ENCODE data around the gene POP7. TPM values are rescaled to one million over a fixed set of nuclear protein-coding genes. Genes with fewer than 3 reads are reported as not detected.

The POP7 gene
- total RNA-seq, 1 donor from 2014 or later, result 67.9 TPM

GRCh38 chr7:100719523-100720278 is 13.8 kb downstream of the POP7 start:
- no peaks in the 10 kb centered on the region for H3K4me1 Mint-ChIP-seq
- DNase-seq (ENCODE audit: low read depth, low spot score), result no peak
- peaks cover 71% of the 10 kb centered on the region for H3K27me3 Mint-ChIP-seq (ENCODE audit: low read depth)
- peaks cover 9% of the 10 kb centered on the region for H3K9me3 Mint-ChIP-seq
- H3K36me3 Mint-ChIP-seq (ENCODE audit: low read depth), result peaks cover 8% of the 10 kb centered on the region
- peak overlapping the region; percentile 41 for H3K4me3 Mint-ChIP-seq
- TF ChIP-seq CTCF (conservative IDR thresholded peaks at IDR 0.05), result no peak
- H3K27ac Mint-ChIP-seq (ENCODE audit: unreplicated experiment), result no peak overlapping the region

GRCh38 chr7:100720279-100720670 is 14.4 kb downstream of the POP7 start, which contains the start of gene EPO:
Gene EPO (plus strand): TSS chr7:100720468. CDS start chr7:100720981, 513 bp downstream.
- Mint-ChIP-seq H3K36me3 (ENCODE audit: low read depth) (peaks cover 8% of the 10 kb centered on the region), H3K27me3 (ENCODE audit: low read depth) (peaks cover 74% of the 10 kb centered on the region), H3K4me1 (no peaks in the 10 kb centered on the region), H3K4me3 (peak within 1 kb of the TSS; percentile 41), H3K9me3 (peaks cover 9% of the 10 kb centered on the region), H3K27ac (ENCODE audit: unreplicated experiment) (no peak within 1 kb of the TSS)
- DNase-seq (ENCODE audit: low read depth, low spot score), result no peak
- no peak for TF ChIP-seq CTCF (conservative IDR thresholded peaks at IDR 0.05)

GRCh38 chr7:100720671-100721504 is 15.0 kb downstream of the POP7 start:
- peaks cover 9% of the 10 kb centered on the region for H3K9me3 Mint-ChIP-seq
- H3K27ac Mint-ChIP-seq (ENCODE audit: unreplicated experiment), result no peak overlapping the region
- TF ChIP-seq CTCF (conservative IDR thresholded peaks at IDR 0.05), result no peak
- peaks cover 76% of the 10 kb centered on the region for H3K27me3 Mint-ChIP-seq (ENCODE audit: low read depth)
- H3K4me1 Mint-ChIP-seq, result no peaks in the 10 kb centered on the region
- peaks cover 8% of the 10 kb centered on the region for H3K36me3 Mint-ChIP-seq (ENCODE audit: low read depth)
- DNase-seq (ENCODE audit: low read depth, low spot score), result no peak
- no peak overlapping the region for H3K4me3 Mint-ChIP-seq

- Mint-ChIP-seq H3K36me3 (ENCODE audit: low read depth) (peaks cover 8% of the 10 kb centered on the region), H3K27me3 (ENCODE audit: low read depth) (peaks cover 78% of the 10 kb centered on the region), H3K4me3 (no peak overlapping the region), H3K4me1 (no peaks in the 10 kb centered on the region), H3K9me3 (peaks cover 9% of the 10 kb centered on the region), H3K27ac (ENCODE audit: unreplicated experiment) (no peak overlapping the region)
- TF ChIP-seq CTCF (conservative IDR thresholded peaks at IDR 0.05), result no peak
- no peak for DNase-seq (ENCODE audit: low read depth, low spot score)
Measured at GRCh38 chr7:100721505-100721812, 15.5 kb downstream of the POP7 start.

GRCh38 chr7:100722480-100723212 is 16.7 kb downstream of the POP7 start:
- Mint-ChIP-seq H3K9me3 (peaks cover 9% of the 10 kb centered on the region), H3K4me1 (no peaks in the 10 kb centered on the region), H3K27me3 (ENCODE audit: low read depth) (peaks cover 85% of the 10 kb centered on the region), H3K27ac (ENCODE audit: unreplicated experiment) (no peak overlapping the region), H3K4me3 (no peak overlapping the region), H3K36me3 (ENCODE audit: low read depth) (peaks cover 8% of the 10 kb centered on the region)
- no peak for TF ChIP-seq CTCF (conservative IDR thresholded peaks at IDR 0.05)
- DNase-seq (ENCODE audit: low read depth, low spot score), result no peak

Measured in neural crest cell (in vitro differentiated cells).